HG02759 (cell line): ENCODE results near the gene PHB1.
A peak's percentile ranks its signal among the peaks of the same experiment; 100 is the strongest.
"Not testable (repeated sequence)": the region's sequence is repeated elsewhere in the genome, so short reads cannot be mapped to it uniquely, and the experiment has no call there.

Experiments used
- ATAC-seq: cut with Tn5 transposase; IDR thresholded peaks from one replicate; pipeline ENCODE4 v1.9.1; 2021; ENCODE audit warnings: mild to moderate bottlenecking, moderate library complexity; ENCODE audit not compliant: unreplicated experiment

The PHB1 gene

DNA sequence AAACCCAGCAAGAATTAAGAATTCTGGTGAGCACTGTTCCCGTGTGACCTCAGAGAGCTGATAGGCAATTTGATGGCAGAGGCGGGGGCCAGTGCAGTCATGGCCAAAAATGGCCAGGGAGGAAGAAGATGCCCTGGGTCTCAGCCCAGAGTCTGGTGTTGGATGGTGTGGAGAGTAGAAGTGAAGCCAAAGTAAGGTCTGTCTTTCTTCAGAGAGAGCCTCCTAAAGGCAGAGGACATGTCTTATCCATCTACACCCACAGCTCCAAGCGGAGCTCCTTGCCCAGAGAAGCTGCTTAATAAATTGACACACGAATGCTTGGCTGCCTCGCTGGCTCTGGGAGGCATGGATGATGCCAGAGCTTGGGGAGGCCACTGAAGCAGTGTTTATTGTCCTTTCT is 32.9 kb downstream of the PHB1 start:
- ATAC-seq, result no peak

DNA sequence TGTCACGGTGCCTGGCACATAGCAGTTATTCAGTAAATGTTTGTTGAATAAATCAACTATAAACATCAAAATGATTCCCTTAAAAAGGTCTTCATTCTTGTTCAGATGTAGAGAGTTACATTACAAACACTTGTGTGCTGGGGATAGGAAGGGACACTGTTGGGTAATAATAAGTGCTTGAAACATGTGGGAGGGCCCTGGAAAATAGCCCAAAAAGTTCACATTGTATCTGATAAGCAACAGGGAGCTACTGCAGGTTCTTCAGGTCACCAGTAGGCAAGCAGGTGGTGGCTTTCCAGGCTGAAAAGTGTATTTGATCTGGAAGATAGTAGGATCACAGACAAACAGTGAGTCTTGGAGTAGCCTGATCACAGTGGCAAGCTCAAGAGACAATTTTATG is 33.6 kb downstream of the PHB1 start:
- ATAC-seq, result no peak

DNA sequence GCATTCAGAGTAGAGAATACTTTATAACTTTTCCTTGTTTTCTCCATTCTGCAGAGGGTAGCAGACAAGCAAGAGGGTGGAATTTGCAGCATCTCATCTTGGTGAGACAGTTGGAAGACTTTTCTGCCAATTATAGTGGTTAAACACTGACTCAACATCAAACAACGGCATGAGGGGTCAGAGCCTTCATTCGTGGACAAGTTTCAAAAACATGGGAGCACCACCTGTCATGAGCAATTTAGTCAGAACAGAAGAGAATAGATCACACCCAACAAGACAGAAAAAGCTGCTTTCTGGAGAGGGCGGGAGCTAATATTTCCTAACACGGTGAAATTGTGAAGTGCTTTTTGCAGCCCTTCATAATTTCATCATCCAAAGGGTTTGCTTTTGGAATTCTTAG is 34.8 kb downstream of the PHB1 start:
- no peak for ATAC-seq

DNA sequence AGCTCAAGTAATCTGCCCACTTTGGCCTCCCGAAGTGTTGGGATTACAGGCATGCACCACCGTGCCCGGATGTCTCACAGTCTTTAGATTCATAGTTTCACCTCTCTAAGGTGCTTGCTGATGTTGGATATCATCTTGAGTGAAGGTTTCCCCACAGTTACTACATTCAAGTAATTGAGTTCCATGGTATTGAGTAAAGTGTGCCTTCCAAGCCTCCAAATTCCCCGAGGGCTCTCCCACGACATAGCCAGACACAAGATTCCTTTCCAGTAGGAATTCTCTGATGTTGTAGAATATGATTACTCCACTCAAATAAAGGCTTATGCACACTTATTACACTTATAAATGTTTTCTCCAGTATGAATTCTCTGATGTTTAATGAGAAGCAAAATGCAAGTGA is 36.4 kb downstream of the PHB1 start:
- no peak for ATAC-seq

DNA sequence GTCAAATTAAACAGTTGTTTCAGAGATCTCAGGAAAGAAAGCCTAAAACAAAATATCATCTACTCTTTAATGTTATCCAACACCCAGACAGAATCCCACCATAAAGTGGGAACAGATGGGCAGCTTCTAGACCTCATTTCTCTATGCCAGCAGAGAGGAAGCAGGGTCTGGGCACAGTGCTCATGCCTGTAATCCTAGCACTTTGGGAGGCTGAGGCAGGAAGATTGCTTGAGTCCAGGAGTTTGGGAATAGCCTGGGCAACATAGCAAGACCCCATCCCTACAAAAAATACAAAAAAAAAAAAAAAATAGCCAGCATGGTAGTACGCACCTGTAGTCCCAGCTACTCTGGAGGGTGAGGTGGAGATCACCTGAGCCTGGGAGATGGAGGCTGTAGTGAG is 39.1 kb downstream of the PHB1 start:
- no peak for ATAC-seq

DNA sequence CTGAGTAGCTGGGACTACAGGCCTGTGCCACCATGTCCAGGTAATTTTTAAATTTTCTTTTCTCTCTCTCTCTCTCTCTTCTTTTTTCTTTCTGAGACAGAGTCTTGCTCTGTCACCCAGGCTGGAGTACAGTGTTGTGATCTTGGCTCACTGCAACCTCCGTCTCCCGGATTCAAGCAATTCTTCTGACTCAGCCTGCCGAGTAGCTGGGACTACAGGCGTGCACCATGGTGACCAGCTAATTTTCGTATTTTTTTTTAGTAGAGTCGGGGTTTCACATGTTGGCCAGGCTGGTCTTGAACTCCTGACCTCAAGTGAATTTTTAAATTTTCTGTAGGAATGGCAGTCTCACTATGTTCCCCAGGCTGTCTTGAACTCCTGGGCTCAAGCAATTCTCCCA is 41.6 kb downstream of the PHB1 start:
- ATAC-seq, result no peak

DNA sequence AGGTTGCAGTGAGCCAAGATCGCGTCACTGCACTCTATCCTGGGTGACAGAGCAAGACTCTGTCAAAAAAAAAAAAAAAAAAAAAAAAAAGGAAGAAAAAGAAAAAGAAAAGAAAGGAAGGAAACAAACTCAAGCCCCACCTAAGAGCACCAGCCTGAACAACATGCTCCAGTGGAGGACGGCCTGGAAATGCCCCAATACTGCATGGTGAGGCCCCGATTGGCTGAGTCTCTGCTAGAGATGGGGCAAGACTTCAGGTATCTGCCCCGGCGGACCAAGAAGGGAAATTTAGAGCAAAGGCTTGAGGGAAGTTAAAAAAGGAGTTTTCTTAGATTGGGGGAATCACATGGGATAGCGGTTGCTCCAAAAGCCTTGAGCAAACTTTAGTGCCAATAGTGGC is 42.3 kb downstream of the PHB1 start:
- ATAC-seq, result no peak

DNA sequence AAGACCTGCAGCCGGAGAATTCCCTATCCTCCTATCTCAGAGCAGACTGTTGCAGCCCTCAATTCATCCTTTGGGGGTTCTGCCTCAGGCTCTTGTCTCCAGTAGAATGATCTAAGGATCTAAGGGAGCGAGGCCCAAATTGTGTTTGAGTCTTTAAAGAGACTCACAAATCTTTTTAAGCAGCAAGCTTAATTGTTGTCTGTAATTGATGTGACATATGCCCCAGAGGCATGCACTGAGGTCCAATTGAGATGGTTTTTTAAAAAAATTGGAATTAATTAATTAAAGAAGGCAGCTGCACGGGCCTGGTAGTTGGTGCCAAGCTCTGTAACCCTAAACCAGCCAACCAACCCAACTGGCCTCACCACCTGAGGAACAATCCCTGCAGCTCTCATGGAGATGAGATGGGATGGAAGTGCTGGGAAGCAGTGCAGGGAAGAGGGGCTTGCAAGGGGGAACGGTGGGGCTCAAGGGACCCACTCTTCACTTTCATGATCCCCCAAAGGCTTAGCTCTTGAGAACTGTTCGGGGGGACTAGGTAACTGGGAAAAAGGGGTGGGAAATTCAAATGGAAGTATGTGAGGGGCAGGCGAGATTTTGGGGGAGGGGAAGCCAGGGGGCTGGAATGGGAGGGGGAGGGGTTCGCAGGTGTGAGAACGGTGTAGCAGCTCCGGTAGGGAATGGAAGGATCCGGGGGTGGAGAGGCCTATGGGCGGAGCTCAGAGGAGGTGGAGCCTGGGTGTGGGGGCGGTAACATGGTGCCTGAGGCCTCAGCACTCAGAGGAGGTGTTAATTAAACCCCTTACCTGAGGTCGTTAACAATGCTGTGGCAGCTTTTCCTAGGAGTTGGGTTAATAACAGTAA is 43.5 kb downstream of the PHB1 start:
- no peak for ATAC-seq

DNA sequence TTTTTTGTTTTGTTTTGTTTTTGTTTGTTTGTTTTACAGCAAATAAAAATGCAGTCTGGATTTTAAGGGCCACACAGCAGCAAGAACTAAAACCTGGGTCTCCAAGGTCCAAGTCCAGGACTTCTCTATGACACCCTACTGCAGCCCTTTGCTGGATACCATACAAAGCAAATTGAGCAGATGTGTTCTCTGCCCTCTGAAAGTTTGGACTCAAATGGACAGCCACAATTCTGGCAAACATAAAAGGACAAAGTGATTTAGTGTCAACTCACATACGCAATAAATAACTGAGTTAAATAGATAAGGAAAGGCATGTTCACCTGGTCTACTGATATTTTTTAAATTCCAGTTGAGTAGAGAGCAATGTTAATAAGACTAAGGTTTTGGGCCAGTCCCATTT is 44.9 kb downstream of the PHB1 start:
- no peak for ATAC-seq

DNA sequence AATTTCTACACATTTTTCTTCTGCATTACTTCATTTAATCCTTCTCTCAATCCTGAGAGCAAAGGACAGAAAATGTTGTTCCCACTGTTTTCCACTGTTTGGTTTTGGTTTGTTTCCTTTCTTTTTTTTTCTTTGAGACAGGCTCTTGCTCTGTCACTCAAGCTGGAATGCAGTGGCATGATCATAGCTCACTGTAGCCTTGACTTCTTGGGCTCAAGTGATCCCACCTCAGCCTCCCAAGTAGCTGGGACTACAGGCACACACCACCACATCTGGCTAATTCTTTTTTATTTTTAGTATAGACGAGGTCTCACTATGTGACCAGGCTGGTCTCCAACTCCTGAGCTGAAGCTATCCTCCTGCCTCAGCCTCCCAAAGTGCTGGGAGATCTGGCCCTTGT is 45.6 kb downstream of the PHB1 start:
- no peak for ATAC-seq

DNA sequence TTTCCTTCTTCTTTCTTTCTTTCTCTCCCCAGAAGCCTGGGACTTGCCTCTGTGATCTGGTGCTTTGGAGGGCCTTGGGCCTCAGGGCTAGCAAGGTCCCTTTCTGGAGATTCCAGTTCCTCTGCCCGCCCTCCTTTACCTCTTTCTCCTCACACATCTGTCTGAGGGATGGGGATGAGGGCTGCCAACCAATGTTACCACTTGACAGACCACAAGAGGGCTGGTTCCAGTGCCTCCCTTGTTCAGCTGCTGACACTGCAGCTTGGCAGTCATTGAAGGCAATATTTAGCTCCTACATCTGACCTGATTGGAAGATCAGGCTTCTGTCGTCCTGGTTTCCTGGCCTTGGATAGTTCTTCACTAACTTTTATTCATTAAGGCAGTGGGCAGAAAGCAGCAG is 49.0 kb downstream of the PHB1 start:
- no peak for ATAC-seq

DNA sequence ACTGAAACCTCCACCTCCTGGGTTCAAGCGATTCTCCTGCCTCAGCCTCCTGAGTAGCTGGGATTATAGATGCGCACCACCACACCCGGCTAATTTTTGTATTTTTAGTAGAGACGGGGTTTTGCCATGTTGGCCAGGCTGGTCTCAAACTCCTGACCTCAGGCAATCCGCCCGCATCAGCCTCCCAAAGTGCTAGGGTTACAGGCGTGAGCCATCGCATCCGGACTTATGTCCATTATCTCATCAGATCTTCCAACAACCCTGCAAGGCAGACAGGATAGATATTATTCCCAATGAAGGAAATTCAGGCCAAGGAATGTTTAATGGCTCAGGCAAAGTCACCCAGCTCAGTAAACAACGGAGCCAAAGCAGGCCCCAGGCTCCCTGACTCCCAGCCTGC is 49.6 kb downstream of the PHB1 start:
- not testable (repeated sequence) for ATAC-seq

DNA sequence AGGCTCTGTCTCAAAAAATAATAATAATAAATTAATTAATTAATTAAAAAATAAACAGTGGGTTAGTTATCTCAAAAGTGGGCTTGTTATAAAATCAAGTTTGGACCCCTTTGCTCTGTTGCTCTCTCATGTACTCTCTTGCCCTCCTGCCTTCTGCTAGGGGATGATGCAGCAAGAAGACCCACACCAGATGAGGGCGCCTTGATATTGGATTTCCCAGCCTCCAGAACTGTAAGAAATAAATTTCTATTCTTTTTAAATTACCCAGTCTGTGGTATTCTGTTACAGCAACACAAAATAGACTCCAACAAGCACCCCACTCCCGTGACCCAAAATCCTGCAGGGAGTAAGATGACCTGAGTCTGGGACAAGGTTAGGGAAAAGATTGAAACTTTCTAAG is 50.6 kb downstream of the PHB1 start:
- ATAC-seq, result no peak

DNA sequence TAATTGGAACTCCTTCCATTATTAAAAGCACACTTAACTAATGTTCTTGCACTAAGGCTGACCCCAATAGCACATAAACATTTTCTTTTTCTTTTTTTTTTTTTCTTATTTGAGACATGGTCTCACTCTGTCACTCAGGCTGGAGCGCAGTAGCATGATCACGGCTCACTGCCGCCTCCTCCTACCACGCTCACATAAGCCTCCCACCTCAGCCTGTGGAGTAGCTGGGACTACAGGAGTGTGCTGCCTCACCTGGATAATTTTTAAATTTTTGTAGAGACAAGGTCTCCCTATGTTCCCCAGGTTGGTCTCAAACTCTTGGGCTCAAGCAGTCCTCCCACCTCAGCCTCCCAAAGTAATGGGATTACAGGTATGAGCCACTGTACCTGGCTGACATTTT is 51.4 kb downstream of the PHB1 start:
- no peak for ATAC-seq

DNA sequence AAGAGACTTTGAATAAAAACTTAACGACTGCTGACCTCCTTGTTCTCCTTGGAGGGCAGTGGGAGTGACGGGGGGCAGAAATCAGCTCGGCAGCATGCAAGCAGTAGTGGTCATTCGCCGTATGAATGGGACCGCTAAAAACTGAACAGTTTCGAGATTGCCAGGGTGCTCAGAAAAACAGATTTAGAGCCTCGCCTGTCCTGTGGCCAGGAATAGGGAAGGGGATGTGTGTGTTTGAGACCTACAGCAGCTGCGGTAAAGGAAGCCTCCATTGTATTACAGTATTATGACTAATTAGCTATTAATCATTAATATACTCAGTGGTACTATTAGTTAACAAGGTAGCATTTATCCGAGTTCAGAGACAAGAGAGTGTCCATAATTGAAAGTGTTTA is 52.0 kb downstream of the PHB1 start:
- no peak for ATAC-seq

DNA sequence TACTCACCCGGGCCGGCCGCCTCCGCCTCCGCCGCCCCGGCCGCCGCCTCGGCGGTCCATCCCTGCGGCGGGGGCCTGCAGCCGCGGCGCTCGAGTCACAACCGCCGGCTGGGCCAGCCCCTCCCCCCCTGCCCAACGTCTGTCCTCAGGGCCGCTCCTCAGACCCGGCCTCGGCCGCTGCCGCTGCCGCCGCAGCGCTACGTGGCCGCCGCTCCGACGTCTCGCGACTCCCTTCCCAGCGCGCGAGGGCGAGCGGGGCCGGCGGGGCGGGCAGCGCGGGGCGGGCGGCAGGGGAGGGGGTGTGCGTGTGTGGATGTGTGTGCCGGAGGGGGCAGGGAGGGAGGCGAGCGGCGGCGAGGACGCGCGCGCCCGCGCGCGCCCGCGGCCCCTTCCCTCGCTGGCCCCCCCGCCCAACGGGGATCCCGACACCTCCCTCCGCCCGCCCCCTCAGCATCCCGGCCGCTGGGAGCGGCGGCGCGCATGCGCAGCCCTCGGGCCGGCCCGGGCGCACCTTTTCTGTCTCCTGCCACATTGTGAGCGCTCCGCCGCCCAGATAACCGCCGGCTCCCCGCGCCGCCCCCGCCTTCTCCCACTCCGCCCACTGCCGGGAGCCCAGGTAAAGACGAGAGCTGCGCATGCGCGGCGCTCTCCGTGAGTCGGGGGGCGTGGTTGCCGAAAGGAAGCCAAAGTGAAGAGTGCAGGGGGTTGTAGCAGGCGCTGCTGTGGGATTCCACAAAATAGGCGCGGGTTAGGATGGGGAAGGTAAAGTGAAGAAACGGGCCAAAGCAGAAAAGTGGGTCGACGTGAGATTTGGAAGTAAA is 52.6 kb downstream of the PHB1 start, which contains the start of gene ZNF652:
Gene ZNF652 (minus strand): TSS at position 349 of the 821 bp plus-strand sequence. CDS start 44,525 bp downstream, outside the sequence.
- ATAC-seq, result peak; percentile 72

DNA sequence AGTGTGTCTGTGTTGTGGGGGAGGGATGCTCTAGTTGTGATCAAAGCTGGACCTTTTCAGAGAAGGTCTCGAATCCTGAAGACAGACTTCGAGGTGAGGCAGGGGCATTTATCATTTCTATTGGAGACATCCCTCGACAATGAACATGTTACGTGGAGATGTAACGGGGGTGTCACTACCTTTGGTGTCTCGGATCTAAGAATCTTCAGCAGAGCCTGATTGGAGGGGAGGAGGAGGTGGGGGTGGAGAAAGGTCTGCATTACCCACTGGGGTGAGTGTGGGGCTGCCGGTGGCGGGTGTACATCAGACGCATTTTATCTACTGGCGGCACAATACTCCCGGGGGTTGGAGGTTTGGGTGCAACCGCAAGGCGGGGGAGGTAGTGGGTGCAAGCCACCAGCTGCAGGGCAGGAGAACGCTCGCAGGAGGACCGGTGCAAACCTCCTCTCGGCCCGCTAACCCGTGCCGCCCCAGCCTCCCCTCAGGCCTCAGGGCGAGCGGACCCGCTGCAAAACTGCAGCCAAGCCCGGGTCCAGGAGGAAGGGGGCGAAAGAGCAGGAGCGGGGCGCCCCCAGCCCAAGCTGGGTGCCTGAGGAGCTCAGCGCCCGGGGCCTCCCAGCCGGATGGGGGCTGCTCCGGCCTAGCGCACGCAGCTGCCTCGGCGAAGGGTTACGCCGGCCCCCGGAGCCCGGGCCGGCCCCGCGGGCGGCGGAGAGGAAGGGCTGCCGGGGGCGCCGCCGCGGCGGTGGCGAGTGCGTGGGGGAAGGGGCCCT is 53.4 kb downstream of the PHB1 start:
- ATAC-seq, result peak; percentile 30

DNA sequence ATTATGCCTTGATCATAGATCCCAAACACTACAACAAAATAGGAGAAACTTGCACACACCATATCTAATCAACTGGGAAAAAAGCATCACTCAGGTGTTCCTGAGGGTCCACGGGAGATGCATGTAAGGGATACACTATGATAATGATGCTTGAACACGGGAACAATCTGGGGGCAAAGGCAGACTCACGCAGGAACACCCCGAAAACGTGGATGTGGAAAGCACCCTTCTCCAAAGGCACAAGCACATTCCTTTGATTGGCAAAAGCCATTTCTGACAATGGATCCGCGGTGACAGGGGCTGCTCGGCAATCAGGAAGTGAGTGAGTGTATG is 53.9 kb downstream of the PHB1 start:
- ATAC-seq, result peak; percentile 15

DNA sequence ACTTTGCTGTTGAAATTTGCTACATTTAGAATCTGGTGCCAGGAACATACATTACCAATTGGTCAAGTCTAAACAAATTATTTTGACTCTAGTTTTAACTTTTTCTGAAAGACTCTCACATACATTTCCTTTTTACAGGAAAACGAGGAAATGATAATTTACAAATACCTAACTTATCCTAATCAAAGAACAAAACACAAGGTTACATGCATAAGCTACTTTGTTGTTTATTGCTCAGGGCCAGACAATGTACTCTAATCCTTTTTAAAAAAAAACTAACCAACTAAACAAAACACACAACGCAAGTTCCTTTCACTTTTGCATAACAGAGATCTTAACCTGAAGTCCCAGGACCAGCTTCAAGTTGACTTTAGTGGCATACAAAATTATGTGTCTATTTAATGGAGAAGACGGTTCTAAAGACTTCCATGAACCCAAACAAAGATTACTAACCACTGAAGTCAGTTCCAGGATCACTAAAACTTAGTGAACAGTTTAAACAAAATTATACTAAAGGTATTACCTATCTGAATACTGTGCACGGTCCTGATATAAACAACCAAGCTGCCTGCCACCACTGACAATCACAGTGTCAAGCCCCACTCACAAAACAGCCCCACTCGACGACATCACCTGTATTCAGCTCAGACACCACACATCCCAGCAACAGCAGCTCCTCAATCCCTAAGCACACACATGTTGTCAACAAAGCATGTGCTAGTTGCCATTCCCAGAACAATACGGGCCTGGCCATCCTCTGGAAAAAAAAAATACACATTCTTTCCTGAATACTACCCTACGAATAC is 54.5 kb downstream of the PHB1 start:
- no peak for ATAC-seq

DNA sequence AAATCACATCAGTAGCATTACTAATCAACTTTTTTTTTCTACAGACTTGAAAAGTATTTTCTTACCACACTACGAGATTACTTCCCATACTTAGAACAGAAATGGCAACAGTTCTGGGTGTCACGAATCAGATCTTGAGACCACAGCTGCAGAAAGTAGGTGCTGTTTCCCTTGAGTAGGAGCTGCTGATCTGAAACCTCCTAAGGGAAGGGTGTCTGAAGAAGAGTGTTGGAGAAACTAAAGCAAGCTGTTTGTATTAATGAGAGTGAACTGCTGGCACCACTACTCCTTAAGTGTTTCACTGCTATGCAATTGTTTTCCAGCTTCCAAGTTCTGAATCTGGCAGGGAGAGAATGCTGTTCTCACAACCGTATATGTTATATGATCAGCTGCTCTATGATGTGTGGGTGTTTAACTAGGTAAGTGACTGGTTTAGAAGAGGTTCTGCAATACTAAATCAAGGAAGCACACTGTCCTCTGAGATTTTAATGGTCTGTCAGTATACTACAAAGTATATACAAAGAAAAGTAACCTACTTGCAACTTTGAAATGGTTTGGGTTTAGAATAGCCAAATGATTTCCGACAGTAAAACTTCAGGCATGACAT is 55.9 kb downstream of the PHB1 start:
- ATAC-seq, result no peak
